ENCODE data around the gene JAK3. TPM values are rescaled to one million over a fixed set of nuclear protein-coding genes. Genes with fewer than 3 reads are reported as not detected.

JAK3 gene
- total RNA-seq, 1 donor from 2014 or later = 30.9 TPM

DNA sequence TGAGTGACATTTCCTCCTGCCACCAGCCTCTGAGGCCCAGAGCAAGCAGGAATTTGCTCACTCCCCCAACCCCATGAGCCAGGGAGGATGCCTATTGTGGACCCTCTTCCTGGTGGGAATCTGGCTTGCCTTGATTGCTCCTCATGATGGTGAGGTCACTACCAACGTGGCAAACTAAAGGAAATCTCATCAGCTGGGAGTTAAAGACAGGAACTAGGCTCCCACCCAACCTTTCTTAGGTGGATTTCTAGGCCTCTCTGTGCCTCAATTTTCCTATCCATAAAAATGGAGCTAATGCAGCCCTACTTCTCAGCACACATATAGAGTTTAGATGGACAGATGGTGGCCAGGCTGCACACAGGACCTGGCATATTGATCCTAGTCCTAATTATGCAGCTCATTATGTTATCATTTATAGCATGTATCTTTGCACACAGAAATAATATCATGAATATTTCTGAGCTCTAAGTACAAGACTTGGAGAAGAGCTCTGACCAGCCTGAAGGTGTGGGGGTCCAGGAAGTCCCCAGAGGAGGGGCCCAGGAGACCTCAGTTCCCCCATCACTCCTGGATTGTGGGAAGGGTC is 50.9 kb downstream of the JAK3 start:
- Mint-ChIP-seq H3K27me3 (ENCODE audit: unreplicated experiment) (peaks cover 6% of the 10 kb centered on the region), H3K36me3 (ENCODE audit: low read depth, unreplicated experiment) (no peaks in the 10 kb centered on the region), H3K27ac (ENCODE audit: unreplicated experiment) (no peak overlapping the region), H3K4me1 (ENCODE audit: unreplicated experiment) (no peaks in the 10 kb centered on the region), H3K9me3 (ENCODE audit: unreplicated experiment) (no peaks in the 10 kb centered on the region), H3K4me3 (ENCODE audit: unreplicated experiment) (no peak overlapping the region)
- no peak for DNase-seq (ENCODE audit: low spot score)
- TF ChIP-seq, protein P1, sequence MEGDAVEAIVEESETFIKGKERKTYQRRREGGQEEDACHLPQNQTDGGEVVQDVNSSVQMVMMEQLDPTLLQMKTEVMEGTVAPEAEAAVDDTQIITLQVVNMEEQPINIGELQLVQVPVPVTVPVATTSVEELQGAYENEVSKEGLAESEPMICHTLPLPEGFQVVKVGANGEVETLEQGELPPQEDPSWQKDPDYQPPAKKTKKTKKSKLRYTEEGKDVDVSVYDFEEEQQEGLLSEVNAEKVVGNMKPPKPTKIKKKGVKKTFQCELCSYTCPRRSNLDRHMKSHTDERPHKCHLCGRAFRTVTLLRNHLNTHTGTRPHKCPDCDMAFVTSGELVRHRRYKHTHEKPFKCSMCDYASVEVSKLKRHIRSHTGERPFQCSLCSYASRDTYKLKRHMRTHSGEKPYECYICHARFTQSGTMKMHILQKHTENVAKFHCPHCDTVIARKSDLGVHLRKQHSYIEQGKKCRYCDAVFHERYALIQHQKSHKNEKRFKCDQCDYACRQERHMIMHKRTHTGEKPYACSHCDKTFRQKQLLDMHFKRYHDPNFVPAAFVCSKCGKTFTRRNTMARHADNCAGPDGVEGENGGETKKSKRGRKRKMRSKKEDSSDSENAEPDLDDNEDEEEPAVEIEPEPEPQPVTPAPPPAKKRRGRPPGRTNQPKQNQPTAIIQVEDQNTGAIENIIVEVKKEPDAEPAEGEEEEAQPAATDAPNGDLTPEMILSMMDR (IDR thresholded peaks at IDR 0.05; ENCODE audit: unreplicated experiment) = no peak

DNA sequence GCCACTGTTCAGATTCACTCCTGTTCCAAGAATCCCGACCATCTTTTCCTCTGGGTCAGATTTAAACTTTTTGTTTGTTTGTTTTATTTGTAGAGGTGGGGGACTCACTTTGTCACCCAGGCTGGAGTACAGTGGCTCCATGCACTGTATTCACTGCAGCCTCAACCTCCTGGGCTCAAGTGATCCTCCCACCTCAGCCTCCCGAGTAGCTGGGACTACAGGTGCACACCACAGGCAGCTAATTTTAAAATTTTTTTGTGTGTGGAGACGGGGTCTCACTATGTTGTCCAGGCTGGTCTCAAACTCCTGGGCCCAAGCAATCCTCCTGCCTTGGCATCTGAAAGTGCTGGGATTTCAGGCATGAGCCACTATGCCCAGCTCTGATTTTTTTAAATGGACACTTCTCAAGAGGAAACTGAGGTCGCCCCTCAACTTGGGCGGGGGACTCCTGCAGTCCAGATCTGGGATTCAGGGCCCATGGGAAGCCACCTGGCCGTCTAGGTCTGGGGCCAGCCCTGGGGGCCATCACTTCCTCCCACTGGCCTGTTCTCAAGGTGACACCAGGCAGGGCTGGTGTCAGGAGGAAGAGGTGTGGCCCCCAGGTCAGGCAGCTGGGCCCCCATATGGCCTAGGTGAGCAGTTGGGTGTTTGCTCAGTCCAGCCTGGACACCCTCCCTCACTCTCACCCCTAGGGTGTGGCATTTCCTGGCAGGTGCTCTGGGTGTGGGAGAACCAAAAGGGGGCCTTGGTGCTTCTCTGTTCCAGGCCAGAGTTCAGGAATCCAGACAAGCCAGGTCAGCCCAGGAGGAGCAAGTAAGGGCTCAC is 51.6 kb downstream of the JAK3 start:
- no peak for DNase-seq (ENCODE audit: low spot score)
- peaks cover 4% of the 10 kb centered on the region for H3K4me1 Mint-ChIP-seq (ENCODE audit: unreplicated experiment)
- no peaks in the 10 kb centered on the region for H3K9me3 Mint-ChIP-seq (ENCODE audit: unreplicated experiment)
- H3K36me3 Mint-ChIP-seq (ENCODE audit: low read depth, unreplicated experiment) = no peaks in the 10 kb centered on the region
- TF ChIP-seq, protein P1 (IDR thresholded peaks at IDR 0.05; ENCODE audit: unreplicated experiment) = no peak
- no peak overlapping the region for H3K27ac Mint-ChIP-seq (ENCODE audit: unreplicated experiment)
- H3K4me3 Mint-ChIP-seq (ENCODE audit: unreplicated experiment) = no peak overlapping the region
- H3K27me3 Mint-ChIP-seq (ENCODE audit: unreplicated experiment) = peaks cover 6% of the 10 kb centered on the region

DNA sequence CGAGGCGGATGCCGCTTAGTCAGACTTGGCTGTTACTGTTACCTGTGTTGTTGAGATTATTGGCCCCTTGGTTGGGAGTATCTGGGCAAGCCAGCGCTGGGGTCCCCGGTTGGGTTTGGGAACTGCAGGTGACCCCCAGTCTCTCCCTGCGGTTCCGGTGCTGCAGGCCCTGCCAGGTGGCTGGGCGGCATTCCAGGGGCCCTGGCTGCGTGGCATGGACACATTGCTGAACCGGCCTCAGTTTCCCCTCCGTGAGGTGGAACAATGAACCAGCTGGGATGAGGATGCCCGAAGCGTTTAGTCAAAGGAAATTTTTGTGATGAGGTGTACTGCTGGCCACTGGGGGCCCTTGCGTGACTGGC is 52.3 kb downstream of the JAK3 start:
- H3K27ac Mint-ChIP-seq (ENCODE audit: unreplicated experiment) = no peak overlapping the region
- H3K4me1 Mint-ChIP-seq (ENCODE audit: unreplicated experiment) = peaks cover 4% of the 10 kb centered on the region
- H3K27me3 Mint-ChIP-seq (ENCODE audit: unreplicated experiment) = peaks cover 4% of the 10 kb centered on the region
- TF ChIP-seq, protein P1 (IDR thresholded peaks at IDR 0.05; ENCODE audit: unreplicated experiment) = no peak
- no peak overlapping the region for H3K4me3 Mint-ChIP-seq (ENCODE audit: unreplicated experiment)
- no peaks in the 10 kb centered on the region for H3K9me3 Mint-ChIP-seq (ENCODE audit: unreplicated experiment)
- DNase-seq (ENCODE audit: low spot score) = no peak
- no peaks in the 10 kb centered on the region for H3K36me3 Mint-ChIP-seq (ENCODE audit: low read depth, unreplicated experiment)

DNA sequence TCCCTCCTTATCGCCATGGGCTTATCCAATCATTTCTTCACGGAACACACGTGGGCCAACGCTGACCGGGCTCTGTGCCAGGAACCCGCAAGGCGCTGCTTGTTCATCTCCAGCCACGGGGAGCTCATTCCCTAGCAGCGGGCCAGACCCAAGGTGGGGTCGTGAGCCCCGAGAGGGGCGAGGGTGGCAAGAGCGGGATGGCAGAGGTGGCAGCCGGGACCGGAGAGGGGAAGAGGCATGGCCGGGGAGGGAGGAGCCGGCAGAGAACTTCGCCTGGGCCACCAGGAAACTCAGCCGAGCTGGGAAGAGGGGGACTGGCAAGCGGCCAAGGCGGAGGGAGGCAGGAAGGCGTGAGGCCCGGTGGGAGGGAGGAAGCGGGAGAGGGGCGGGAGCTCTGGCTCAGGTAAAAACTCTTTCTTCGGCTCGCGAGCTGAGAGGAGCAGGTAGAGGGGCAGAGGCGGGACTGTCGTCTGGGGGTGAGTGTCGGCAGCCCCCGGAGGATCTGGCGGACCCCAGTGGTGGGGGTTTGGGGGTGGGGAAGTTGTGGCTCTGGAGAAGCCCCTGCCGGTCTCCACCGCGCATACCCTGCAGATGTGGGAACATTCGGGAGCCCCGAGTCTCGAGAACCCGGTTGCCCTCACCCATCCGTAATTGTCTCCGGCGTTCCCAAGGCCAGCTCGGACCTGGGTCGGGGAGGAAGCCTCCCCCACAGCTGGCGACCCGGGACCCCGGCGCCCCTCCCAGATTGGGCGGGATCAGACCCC is 52.9 kb downstream of the JAK3 start, which contains the start of gene B3GNT3:
Gene B3GNT3 (plus strand): TSS at position 408 of the 764 bp plus-strand sequence. CDS start 12,670 bp downstream, outside the sequence.
- peak; percentile 64 for DNase-seq (ENCODE audit: low spot score)
- peaks cover 4% of the 10 kb centered on the region for H3K27me3 Mint-ChIP-seq (ENCODE audit: unreplicated experiment)
- no peaks in the 10 kb centered on the region for H3K9me3 Mint-ChIP-seq (ENCODE audit: unreplicated experiment)
- peaks cover 4% of the 10 kb centered on the region for H3K4me1 Mint-ChIP-seq (ENCODE audit: unreplicated experiment)
- TF ChIP-seq, protein P1 (IDR thresholded peaks at IDR 0.05; ENCODE audit: unreplicated experiment) = no peak
- no peak within 1 kb of the TSS for H3K27ac Mint-ChIP-seq (ENCODE audit: unreplicated experiment)
- no peaks in the 10 kb centered on the region for H3K36me3 Mint-ChIP-seq (ENCODE audit: low read depth, unreplicated experiment)
- no peak within 1 kb of the TSS for H3K4me3 Mint-ChIP-seq (ENCODE audit: unreplicated experiment)

Data from endothelial cell (in vitro differentiated cells).